Activated T-cell treated with anti-CD3 and anti-CD28 coated beads for 48 hours (primary cell): Measurements from ENCODE around the gene TRAF1.

Experiments
- DNase-seq: peaks from one replicate; pipeline ENCODE4 v3.0.0-alpha.2; 2020; ENCODE audit warnings: low read depth

The TRAF1 gene

GRCh38 chr9:120940573-120940972, 14.0 kb upstream of the TRAF1 start:
- DNase-seq: no peak

DNA sequence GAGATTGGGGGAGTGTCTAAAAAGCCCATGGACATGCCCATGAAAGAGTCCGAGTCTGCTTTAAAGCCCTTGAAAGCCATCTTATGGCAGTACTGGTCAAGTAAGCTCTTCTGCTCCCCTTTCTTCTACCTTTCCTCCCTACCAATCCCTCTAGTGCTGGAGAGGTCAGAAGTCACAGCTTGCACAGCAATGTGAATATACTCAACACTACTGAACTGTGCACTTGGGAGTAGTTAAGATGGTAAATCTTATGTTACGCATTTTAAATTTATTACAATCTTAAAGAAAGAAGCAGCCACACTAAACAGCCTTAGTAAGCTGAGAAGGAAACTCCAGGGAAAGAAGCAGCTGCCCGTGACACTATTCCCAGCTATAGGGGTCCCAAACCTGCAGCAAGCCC, 12.3 kb upstream of the TRAF1 start:
- DNase-seq: no peak

DNA sequence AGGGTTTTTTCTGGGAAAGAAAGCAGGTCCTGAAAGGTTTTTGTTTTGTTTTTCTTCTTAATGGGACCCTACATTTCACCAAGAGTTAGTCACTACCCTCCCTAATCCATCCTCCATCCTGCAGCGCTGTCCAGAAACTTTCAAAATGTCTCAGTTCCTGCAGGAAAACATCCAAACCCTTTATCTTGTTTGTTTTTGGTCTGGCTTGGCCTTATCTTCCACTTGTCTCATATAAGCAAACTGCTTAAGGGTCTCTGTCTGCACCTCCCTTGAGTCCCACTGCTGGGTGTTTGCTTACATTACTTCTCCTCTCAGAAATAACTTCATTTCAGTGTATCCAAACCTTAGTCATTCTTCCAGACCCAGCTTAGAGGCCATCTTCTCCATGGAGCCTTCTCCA, 11.0 kb upstream of the TRAF1 start:
- no peak for DNase-seq

DNA sequence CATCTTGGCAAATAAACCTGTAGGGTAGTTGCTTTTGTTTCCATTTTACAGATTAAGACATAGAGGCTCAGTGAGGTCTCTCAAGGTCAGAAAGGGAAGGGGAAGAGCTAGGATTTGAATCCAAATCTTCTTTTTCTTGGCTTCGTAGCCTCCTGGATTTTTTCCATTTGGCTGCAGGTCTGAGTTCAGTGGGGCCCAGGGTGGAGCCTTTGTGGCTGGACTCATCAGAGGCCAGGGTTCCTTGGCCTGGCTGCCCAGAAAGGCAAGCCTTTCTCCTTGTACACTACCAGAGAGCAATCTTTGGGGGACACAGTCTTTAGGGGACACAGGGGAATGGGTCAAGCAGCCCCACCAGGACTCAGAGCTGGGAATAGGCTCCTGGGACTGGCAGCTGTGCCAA, 10.5 kb upstream of the TRAF1 start:
- no peak for DNase-seq

- no peak for DNase-seq
Observed at GRCh38 chr9:120936764-120937122, 10.1 kb upstream of the TRAF1 start.

GRCh38 chr9:120936011-120936763, 9.6 kb upstream of the TRAF1 start:
- DNase-seq: peak; percentile 85

GRCh38 chr9:120935383-120935857, 8.8 kb upstream of the TRAF1 start:
- no peak for DNase-seq

DNA sequence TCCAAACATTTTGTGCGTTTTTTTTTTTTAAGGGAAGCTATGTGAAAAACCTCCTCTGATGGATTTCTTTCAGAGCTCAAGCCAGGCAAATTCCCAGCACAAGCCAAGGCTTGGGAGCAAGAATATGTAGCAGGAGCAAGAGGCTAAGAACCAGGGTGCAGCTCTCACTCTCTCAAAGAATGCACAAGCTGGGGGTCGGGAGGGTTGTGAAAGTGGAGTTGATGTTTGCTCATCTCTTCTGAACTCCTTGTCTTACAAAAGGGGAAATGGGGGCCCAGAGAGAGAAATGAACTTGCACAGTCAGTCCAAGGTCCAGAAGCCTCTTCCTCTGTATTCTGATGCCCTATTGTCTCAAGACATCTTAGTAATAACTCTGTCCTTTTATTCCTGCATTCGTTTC, 7.7 kb upstream of the TRAF1 start:
- DNase-seq: no peak

- no peak for DNase-seq
Observed at GRCh38 chr9:120933310-120934055, 6.9 kb upstream of the TRAF1 start.

GRCh38 chr9:120932086-120932823, 5.7 kb upstream of the TRAF1 start:
- no peak for DNase-seq

DNA sequence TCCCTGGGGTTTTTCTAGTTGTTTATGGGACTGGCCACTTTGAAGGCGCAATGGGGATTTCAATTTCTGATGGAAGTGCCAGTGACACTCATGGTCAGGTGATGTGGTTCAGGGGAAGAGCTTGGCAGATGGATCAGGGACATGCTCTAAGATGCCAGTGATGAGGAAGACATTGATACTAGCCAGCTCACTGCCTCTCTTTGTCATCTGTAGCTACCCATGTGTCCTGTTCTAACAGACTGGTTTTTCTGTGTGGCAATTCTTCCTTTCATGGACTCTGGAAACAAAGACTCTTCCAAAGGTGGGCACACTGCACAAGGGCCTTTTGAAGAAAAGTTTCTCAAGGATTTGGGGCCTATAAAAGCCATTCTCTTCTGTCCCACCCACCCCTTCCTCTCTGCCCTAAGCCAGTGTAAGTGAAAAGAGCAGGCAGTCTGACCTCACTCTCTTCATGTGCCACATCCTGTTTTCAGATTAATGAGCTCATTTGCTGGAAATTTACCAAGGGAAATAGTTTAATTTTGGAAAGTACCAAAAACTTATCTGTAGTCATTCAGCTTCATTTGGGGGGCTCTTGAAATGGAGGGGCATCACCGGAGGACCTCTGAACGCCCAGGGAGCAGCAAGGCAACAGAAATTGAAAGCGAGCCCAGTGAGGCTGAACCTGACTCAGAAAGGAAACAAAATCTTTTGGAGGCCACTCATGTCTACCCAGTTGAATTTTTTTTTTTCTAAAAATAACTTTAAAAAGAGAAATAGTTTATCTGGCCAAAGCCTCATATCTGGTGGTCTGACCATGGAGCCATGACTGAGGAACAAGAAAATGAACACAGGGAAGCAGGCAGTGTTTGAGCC, 4.9 kb upstream of the TRAF1 start:
- DNase-seq: no peak

- no peak for DNase-seq
Observed at GRCh38 chr9:120929229-120929791, 2.7 kb upstream of the TRAF1 start.

DNA sequence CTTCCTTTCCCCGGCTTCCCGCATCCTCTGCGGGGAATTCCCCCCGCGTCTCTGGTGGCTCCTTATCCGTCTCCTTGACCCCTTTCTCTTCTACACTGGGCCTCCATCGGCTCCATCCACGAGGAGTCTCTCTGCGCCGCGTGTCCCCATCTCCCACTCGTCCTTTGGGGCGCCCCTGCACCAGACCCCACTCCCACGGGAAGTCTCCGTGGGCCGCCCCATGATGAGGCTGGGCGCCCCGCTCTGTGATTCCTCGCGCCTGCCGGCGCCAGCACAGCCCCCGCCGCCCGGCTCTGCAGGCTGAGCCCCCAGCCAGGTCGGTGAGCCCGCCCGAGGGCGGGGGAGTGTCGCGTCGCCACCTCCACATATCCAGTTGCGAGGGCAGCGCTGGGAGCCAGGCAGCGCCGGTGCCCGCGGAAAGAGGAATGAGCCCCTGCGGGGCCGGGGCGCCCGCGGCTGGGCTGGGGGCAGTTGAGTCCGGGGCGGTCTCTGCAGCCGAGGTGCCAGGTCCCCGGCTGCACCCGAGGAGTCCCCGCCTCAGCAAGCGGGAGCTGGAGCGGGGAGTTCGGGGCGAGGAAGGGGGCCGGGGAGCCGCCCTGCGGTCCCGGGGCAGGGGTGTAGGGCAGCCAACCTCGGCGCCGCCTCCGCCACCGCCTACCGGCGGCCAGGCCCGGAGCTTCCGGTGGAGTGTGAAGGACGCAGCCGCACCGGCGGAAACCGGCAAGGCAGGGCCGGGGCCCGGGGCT, 2.1 kb upstream of the TRAF1 start:
- peak; percentile 65 for DNase-seq

- DNase-seq: no peak
Observed at GRCh38 chr9:120928015-120928482, 1.5 kb upstream of the TRAF1 start.

GRCh38 chr9:120927269-120928014, 846 bp upstream of the TRAF1 start:
- no peak for DNase-seq

- DNase-seq: peak; percentile 77
Observed at GRCh38 chr9:120925535-120926396, 830 bp downstream of the TRAF1 start.

DNA sequence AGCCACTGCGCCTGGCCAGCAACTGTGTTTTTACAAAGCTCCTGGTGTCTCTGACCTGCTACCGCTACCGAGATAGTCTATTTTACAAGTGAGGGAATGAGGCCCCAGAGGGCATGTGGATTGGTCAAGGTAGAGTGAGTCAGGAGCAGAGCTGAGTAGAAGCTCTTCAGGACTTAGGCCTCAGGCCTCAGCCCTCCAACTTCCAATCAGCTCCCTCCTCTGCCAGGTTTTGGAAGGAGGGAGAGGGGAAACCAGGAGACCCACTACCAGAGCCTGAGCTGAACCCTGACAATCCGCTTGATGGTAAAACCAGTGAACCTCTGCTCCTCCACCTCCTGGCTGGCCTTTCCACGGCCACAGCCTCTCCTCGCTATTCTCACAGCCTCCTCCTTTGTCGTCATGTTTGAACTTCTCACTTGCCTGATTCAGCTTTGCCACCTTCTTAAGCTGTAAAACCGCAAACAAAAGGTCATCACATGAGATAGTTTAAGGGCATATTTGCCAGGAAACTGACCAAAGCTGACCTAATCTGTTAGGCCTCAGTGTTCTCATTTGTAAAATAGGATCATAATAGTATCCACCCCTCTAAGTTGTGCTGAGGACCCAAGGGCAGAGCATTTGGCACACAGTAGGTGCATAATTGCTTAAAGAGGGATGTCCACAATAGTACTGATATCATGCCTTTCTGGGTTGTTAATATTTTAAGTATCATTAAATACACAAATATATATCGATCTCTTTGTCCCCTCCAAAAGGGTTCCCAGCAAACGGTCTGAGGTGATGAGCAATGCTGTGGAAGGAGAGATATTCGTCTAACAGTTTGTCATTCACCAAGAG, 1.7 kb downstream of the TRAF1 start:
- no peak for DNase-seq
